HG03095 (cell line): ENCODE measurements around the gene CATSPER4.

Source experiments
- ATAC-seq: cut with Tn5 transposase; IDR thresholded peaks from one replicate; pipeline ENCODE4 v1.9.1; 2021; ENCODE audit warnings: moderate library complexity; ENCODE audit not compliant: unreplicated experiment

CATSPER4 gene

DNA sequence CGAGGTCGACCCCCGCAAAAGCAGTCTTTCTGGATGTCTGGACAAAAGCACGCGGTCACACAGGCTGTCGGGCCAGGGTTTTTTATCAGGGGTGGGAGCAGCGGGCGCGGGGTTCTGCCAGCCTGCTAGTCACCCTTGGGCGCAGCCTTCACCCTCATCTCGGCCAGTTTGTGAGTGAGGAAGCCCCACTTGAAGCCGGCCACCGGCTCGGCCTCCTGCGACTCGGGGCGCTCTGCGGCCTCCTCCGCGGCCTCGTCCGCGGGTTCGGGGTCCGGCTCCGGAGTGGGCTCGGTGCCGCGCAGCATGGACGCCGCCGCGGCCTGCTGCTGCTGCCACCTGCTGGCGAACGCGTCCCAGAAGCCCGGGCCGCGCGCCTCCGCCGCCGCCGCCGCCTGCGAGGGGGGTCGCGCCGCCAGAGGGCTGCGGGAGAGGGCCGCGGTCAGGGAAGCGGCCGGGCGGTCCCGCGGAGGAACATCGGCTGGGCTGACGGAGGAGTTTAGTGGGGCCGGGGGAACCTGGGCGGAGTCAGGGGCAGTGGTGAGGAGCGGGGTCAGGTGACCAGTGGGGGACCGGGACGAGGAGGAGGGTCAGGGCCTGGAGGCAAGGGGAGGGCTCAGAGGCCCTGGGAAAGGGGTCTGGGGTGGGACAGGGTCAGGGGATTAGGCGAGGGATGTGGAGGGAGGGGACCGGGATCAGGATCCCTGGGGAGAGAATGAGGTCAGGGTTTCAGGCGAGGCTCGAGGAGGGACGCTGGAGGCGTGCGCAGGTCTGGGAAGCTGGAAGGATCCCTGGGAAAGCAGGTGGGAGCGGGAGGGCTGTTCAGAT is 26.2 kb upstream of the CATSPER4 start:
- ATAC-seq = no peak

DNA sequence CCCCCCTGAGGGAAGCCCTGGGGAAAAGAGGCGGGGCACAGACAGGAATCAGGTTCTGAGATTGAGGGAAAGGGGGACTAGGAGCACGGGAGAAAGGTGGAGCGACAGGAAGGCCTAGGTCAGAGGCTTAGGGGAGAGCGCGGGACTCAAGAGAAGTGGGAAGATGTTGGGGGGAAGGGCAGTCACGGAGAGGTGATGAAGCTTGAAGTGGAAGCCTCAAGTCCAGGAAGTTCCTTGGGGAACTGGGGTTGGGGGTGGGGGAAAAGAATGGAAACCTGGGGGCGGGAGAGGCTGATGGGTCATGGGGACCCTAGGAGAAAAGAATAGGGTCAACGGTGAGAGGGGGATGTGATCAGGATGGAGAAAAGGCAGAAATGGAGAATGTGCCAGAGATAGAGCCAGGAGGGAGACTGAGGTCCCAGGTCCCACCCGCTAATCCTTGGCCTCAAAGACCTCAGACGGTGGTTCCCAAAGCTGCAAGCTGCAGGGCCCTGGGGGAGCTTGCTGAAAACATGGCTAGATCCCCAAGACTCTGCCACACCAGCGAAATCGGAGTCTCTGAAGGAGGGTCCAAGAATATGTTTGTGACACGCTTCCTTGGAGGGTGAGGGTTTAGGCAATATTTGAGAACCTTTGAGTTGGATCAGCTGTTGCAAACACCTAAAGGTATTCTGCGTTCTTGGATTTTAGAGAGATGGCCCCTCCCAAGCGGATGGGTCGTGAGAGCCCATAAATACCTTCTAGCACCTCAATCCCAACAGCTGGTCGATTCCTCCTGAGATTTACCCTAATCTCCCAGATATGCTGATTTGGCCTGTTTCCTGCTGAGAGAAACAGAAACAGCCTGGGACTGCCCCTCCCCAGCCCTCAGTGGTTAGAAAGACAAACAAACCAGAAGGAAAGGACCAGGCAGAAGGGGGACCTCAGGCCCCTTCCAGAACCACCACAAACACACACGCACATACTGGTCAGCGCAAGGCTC is 25.2 kb upstream of the CATSPER4 start:
- ATAC-seq = no peak

DNA sequence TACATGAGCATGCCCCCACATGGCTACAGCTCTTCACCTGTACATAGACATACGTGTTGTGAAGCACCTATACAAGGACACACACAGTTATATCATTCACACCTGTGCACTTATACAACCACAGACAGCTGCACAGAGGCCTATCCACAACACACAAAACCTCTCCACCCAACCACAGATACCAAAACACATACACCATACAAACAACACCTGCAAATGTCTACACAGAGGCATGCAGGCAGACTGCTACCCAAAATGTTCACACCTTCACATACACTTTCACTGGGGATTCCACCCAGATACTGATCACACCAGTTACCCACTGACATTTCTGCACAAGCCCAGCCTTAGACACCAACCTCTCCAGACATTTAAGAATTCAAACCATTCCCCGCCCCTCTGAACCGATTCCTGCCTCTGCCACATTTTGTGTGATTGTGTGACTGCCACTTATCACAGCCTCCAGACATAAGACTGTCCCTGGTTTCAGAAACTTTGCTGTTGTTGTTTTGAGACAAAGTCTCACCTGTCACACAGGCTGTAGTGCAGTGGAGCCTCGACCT is 23.6 kb upstream of the CATSPER4 start:
- no peak for ATAC-seq

DNA sequence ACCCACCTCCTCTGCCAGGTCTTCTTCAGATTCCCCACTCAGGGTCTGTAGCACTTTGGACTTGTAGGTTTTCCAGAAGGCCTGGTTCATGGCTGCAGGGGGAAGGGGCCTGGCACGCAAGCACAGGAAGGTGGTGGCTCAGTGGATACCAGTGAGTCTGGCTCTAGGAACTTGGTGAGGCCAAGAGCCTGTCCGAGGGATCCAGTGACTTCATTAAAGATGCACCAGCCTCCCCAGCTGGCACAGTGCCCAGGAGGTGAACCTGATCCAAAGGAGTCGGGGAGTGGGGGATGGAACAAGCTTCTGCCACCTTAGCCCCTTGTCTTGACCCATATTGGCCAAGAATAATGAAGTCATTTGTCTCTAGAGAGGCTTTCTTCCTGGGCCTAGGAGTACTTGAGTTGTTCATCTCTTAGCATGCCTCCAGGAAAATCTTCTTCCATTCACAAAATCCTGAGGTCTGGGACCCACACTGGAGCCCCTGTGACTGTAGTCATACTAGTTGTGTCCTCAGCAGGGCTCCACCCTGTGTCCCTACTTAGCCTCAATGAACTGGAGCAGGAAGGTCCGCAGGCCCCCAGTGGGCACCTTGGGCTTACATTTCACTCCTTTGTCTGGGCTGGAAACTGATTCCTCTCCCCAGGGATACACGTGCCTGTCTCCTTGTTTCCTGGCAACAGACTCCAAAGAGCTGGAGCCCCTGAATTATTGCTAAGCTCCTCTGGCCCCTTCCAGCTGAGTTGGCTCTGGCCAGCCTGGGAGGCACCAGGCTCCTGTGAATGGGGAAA is 21.8 kb upstream of the CATSPER4 start, which contains the start of gene C1orf232:
Gene C1orf232, minus strand, starts transcription at position 554 of the 788 bp plus-strand sequence. Its CDS starts 464 bp downstream, at position 90.
- no peak for ATAC-seq

DNA sequence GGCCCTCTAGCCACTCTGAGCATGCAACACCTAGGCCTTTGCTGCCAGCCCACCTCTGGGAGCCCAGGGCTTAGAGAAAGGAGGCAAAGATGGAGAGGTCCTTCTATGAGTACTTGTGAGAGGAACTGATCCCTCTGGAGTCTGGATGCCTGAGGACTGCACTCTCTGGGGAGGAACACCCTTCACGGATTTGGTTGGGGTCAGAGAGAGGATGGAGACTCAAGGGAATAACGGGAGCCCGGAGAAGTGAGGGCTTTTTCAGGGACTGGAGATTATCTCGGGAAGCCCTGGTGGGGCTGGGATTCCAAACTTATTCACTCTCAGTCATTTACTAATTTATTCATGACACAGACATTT is 21.2 kb upstream of the CATSPER4 start:
- ATAC-seq = no peak

DNA sequence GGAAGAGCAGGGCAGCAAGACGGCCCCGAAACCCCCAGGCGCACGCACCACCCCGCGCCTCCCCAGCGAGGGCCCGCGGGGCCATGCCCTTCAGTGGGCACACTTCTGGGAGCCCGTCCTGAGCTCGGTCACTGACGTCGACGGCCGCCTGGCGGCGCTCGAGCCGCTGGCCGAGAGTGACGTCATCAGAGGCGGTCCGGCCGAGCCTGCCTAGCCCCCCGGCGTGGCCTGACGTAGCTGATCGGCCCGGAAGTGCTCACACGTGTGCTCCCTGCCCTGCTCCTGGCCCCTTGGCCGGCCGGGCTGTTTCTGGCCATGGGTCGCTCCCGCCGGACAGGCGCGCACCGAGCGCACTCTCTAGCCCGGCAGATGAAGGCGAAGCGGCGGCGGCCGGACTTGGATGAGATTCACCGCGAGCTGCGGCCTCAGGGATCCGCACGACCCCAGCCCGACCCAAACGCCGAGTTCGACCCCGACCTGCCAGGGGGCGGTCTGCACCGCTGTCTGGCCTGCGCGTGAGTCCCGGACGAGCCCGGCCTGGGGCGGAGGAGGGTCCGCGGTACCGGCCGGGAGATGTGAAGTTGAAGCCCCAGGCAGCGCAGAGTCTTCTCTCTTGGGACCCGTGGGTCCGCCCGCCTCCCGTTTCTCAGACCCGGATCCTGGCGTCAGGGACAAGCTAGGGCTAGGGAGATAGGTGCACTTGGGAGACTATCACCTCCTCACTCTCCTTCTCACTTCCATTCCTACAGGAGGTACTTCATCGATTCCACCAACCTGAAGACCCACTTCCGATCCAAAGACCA is 20.5 kb upstream of the CATSPER4 start, which contains the start of gene ZNF593:
Gene ZNF593, plus strand, starts transcription at position 240 of the 803 bp plus-strand sequence. Its CDS starts 76 bp downstream, at position 316.
- peak; percentile 86 for ATAC-seq

DNA sequence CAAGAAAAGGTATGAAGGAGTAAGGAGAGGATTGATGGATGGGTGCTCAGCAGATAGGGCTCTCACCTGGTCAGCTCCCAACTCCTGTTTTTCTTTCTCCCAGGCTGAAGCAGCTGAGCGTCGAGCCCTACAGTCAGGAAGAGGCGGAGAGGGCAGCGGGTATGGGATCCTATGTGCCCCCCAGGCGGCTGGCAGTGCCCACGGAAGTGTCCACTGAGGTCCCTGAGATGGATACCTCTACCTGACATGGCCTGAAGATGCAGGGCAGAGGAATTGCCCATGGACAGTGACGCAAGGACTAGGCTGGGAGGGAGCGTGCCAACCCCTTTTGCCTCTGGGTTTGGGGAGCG is 20.0 kb upstream of the CATSPER4 start:
- ATAC-seq = no peak

DNA sequence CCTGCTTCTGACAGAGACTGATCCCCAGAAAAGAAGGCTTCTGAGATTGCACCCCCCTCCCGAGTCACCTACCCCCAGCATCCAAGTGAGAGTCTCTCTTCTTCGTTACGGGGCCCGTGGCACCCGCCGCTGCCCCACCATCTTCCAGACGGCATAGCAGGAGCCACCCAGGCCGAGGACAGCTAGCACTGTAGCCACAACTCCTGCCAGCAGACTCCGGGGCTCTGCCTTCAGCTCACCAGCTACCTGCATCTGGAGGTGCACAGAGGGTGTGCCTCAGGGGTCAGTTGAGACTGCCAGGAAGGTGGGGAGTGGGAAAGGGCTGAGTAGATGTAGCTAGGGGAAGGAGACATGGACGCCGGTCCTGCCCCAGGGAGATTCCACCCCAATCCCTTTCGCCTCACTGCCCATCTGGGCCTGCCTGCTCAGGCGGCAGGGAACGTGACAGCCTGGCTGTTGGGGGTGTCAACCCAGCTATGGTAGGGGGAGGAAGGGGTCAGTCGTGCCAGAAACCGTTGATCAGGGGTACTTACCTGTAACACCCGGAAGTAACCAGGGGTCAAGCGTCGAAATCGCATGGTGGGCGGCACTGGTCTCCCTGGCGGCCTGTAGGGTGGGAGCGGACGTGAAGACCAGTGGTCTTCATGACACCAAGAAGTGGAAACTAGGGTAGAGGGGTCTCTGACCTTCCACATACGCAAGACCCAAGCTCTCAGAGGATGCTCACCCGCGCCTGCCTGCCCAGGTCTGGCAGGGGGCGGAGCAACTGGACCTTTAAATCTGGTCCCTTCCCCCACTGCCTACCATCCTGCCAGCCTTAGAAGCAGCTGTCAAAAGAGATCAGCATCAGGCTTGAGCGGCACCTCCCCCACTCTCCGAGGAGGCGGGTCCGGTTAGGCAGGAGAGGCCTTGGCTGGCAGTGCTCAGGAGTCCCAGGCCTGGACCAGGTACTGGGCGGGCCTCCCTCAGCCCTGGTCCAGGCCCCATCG is 19.0 kb upstream of the CATSPER4 start, which contains the start of gene ZNF593OS:
Gene ZNF593OS, minus strand, starts transcription at position 749 of the 989 bp plus-strand sequence. Its CDS starts 171 bp downstream, at position 578.
- ATAC-seq = no peak

DNA sequence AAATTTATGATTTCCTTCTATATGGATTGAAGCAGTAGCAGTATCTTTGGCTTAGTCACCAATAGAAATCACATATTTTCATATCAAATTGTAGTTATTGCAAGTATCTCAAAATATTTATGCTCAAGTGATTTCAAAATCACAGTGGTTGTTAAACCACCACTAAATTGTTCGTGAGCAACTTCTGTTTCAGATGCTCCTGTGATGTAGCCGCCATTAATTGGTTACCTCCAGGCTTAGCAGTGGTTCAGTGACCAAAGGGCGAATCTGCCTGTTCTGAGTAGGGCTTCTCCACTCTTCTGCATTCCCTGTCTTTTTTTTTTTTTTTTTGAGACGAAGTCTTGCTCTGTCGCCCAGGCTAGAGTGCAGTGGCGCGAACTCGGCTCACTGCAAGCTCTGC is 15.1 kb upstream of the CATSPER4 start:
- no peak for ATAC-seq

DNA sequence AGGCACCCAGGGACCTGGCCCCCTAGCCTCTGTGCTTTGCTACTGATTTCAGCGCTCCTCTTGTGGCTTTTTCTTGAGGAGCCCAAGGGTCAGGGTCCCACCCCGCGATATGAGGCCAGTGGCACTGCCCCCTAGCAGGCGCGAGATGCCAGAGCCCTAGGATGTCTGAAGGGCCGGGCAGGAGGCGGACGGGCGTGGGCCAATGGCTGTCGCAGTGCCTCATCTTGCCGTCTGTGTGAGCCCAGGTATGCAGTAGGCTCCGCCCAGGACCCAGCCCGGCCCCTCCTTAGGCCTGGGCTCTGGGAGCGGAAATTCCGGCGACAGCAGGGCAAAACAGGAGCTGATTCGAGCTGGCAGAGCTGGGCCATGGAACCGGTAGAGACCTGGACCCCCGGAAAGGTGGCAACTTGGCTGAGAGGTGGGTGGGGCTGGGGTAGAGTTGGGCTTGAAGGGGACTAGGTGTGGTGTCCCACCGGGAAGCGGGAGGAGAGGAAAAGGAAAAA is 13.2 kb upstream of the CATSPER4 start, which contains the start of gene CNKSR1:
Gene CNKSR1, plus strand, starts transcription at position 310 of the 503 bp plus-strand sequence. Its CDS starts 57 bp downstream, at position 367.
- no peak for ATAC-seq

DNA sequence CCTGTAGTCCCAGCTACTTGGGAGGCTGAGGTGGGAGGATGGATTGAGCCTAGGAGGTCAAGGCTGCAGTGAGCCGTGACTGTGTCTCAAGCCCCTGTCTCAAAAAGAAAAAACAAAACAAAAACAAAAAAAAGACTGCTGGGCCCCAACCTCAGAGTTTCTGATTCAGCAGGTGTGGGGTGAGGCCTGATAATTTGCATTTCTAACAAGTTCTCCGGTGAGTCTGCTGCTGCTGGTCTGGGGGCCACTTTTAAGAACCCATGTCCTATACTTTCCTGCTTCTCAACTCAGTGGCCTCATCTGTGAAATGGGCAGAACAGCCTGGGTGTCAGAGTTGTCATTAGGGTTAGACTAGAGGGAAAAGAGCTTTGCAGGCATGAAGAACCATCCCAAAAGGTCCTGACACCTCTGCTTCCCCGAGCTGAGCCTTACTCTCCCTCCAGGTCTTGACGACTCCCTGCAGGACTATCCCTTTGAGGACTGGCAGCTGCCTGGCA is 10.3 kb upstream of the CATSPER4 start:
- ATAC-seq = no peak

DNA sequence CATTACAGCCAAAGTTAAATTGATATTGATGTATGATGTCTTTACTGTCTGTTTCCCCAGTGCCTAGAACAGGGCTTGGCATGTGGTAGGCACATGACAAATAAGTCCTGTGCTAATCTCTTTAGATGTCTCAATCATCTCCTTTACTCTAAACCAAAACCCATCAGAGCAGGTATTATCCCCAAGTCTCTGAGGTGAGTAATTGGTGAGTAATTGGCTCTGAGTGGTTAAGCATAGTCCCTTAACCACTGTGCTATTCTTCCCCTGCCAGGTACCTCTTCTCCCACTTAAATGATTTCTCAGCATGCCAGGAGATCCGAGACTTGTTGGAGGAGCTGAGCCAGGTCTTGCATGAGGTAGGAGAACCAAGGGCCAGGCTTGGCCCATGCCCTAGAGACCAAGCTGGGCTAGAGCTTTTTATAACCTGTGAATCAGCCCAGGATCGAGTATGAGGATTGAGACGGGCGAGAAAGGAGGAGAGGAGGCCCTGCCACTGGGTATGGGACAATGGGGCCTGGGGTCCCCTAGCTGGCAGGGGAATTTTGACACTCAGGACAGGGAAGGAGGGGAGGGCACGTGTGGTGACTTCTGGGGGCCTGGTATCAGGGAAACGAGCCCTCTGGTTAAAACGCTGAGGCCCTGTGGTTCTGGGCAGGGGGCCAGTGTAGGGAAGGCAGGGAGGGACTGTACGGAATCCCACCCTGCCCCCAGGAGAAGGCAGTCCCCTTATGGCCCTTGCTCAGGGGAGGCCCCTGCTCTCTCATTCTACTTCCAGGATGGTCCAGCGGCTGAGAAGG is 8.6 kb upstream of the CATSPER4 start:
- no peak for ATAC-seq

DNA sequence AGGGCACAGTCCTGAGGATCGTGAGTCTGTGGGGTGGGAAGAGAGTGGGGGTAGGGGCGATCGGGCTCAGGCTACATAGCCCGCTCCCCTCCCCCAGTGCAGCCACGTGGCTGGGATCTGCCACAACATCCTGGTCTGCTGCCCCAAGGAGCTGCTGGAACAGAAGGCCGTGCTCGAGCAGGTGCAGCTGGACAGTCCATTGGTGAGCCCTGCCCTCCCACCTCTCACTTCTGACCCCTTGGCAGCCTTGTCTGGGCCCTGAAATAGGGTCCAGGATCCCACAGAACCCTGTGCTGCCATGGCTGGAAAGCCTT is 8.1 kb upstream of the CATSPER4 start:
- no peak for ATAC-seq

DNA sequence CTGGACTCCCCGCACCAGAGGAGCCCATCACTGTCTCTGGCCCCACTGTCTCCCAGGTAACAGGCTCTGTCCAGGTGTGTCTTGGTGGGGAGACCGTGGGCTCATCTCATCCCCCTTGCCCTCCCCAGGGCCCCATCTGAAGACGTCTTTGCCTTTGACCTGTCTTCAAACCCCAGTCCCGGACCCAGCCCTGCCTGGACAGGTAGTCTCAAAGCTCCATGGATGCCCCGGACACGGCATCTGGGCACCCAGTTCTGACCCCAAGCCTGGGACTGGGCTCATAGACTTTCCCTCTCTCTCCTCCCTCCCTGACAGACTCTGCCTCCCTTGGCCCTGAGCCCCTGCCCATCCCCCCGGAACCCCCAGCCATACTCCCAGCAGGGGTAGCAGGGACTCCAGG is 6.3 kb upstream of the CATSPER4 start:
- no peak for ATAC-seq

DNA sequence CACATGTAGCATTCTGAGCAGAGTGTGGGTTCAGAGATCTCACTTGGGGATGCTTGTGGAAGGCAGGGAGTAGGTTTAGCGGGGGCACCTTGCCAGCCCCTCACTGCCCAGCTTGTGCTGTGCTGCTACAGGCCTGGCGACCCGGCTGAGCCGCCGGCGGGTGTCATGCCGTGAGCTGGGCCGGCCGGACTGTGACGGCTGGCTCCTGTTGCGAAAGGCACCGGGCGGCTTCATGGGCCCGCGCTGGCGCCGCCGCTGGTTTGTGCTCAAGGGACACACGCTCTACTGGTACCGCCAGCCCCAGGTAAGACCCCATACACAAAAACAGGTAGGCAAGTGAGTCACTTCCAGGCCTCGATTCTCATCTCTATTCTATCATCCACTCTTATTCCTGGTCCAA is 5.5 kb upstream of the CATSPER4 start:
- ATAC-seq = no peak

DNA sequence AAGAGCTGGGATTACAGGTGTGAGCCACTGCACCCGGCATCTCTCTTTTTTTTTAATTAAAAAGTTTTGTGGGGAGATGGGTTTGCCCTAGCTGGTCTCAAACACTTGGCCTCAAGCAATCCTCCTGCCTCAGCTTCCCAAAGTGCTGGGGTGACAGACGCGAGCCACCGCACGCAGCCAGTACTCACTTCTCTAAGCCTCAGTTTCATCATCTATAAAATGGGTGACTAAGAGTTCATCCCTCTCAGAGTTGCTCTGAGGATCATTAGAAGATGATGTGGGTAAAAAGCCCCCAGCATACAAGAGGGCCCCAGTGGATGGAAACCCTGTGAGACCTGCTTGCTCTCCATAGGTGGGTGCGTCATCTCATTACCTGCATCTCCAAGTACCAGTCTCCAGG is 2.5 kb upstream of the CATSPER4 start:
- ATAC-seq = no peak

DNA sequence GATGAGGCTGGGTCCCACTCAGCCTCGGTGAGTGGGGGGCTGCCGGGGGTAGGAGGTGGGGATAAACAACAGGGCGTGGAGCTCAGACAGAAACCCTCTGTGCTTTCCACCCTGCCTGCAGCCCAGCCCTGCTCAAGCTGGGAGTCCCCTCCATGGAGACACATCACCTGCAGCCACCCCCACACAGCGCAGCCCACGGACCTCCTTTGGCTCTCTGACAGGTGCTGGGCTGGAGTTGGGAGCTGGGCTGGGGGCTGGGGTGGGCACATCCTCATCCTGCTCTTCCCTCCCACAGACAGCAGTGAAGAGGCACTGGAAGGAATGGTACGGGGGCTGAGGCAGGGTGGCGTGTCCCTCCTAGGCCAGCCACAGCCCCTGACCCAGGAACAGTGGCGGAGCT is 1.9 kb upstream of the CATSPER4 start:
- ATAC-seq = no peak
